Caki2 (cell line): ENCODE measurements around the gene CHID1. TPM values are rescaled to one million over a fixed set of nuclear protein-coding genes. Genes with fewer than 3 reads are reported as not detected.

Experiments used
- DNase-seq: peaks from one replicate; pipeline ENCODE4 v3.0.0-alpha.2; 2015; ENCODE audit warnings: low read depth
- in situ Hi-C: cut with HindIII; loops from 2 replicates; pipeline ENCODE4 v1.10.0; 2016; ENCODE audit warnings: low sequenced_read_pairs, low pct_unique_long_range_greater_than_20kb, mixed read lengths
- total RNA-seq: library from RNA; depleted of rRNA; stranded (reverse); fragments of >200 nt; shearing (Covaris generic); gene quantifications from 2 replicates; pipeline ENCODE4 v1.2.3, GENCODE V29; 2014; ENCODE audit warnings: low replicate concordance

CHID1 gene
- total RNA-seq, 1 experiment from 2014 or later, result 146 TPM

DNA sequence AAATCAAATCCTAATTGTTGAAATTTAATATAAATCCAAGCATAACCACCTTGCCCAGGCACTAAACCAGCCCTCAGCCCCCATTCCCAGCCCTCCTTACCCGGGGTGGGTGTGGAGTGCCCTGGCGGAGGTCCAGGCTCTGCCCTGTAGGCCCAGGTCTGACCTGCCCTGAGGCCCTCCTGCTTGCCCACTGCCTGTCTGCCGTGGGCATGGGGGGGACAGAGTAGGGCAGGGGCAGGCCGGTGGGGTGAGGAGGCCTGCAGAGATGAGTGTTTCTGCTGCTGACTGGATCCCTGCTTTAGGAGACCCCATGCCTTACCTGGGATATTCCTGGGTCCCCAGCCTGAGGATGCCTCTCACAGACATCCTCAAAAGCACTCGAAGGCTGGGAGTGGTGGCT, 3.6 kb upstream of the CHID1 start:
- in situ Hi-C loops, result no loop called here

DNA sequence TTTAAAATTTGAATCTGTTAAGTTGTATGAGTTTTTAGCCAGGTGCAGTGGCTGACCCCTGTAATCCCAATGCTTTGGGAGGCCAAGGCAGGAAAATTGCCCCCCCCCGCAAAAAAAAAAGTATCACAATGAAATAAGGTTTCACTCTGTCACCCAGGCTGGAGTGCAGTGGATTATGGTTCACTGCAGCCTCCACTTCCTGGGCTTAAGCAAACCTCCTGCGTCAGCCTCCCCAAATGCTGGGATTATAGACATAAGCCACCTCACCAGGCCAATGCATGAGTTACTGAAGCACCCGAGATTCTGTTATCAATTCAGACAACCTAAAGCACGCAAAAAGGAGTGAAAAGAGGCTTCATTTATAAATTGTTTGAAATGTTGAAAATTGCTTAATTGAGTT, 2.4 kb upstream of the CHID1 start:
- DNase-seq, result no peak
- in situ Hi-C loops, result no loop called here

More for the DNA sequence above, 3.6 kb upstream of the CHID1 start:
- DNase-seq, result no peak

DNA sequence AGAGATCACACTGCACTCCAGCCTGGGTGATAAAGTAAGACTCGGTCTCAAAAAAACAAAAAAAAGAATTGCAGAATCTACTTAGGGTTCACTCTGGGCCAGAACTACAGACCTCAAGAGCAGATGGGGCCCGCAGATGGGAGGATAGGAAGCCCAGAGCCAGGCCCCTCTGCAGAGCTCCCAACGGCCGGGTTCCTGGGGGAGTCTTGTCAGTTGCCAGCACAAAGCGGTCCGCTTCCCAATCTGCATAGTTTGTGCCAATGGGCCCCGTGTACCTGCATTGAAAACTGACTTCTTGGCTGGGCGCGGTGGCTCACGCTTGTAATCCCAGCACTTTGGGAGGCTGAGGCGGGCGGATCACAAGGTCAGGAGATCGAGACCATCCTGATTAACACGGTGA, 1.7 kb upstream of the CHID1 start:
- in situ Hi-C loops, result no loop called here
- no peak for DNase-seq

DNA sequence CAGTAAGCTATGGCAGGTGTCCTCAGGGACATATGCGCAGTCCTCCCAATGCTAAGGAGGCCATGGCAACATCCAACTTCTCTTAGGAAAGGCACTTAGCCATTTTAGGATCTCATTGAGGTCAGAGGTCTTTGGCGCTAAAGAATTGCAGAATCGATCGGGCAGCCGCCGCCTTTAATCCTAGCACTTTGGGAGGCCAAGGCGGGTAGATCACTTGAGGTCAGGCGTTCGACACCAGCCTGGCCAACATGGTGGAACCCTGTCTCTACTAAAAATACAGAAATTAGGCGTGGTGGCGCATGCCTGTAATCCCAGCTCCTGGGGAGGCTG, 1.2 kb upstream of the CHID1 start:
- in situ Hi-C loops, result no loop called here

DNA sequence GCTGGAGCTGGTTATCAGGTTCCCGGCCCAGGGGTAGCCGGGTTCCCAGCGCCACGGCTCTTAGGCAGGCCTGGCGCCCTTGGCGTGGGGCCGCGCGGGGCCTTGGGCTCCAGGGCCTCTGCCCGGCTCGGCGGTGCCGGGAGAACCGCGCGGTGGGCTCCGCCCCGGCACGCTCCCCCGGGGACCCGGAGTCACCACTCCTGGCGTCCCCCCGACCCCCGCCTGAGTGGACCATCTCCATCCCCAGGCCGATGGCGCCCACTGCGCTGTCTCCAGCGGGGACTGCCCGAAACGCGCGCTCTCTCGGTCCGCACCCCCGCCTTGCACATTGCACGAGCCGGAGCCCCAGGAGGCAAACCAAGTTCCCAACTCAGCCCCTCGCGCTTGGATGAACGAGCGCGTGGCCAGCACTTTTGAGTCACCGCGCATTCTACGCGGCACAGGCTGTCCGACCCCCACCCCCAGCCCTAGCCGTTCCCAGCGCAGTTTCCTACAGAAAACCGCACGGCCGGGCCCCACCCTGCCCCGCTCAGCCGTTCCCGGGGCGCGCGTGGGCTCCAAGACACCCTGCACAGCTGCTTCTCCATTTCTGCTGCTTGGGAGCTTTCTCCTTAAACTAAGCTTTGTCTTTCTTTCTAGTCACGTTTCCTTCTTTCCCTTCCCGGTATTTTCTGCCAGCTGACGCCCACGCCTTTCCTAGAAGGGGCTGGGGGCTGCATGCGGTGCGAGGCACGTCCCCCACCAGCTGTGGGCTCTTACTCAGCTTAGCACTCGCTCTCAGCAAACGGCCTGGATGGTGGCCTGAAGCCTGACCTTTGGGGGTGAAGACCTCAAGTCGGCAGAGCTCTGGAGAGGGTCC, 650 bp upstream of the CHID1 start:
- in situ Hi-C loops, result no loop called here
- DNase-seq, result peak; percentile 39

More for the DNA sequence above, 1.2 kb upstream of the CHID1 start:
- DNase-seq, result no peak

- in situ Hi-C loops, result no loop called here
- no peak for DNase-seq
Observed at GRCh38 chr11:910044-910588, 494 bp downstream of the CHID1 start.

DNA sequence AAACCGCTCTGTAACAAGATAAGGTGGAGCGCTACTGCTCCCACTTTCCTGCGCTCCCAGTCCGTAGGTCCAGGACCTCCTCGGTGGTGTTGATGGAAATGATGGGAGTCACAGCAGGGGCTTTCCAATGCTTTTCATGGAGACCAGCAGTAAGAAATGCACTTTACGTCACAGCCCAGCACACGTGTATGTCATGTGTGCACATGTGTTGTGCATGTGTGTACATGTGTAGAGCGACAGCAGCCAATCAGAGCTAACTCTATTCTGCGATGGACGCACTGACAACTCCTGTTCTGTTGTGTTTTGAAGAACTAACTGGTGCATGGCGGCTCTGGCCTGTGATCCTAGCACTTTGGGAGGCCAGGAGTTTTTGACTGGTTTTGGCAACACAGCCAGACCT, 1.2 kb downstream of the CHID1 start:
- no peak for DNase-seq
- in situ Hi-C loops, result no loop called here

GRCh38 chr11:908273-908672, 2.3 kb downstream of the CHID1 start:
- no peak for DNase-seq
- in situ Hi-C loops, result no loop called here

DNA sequence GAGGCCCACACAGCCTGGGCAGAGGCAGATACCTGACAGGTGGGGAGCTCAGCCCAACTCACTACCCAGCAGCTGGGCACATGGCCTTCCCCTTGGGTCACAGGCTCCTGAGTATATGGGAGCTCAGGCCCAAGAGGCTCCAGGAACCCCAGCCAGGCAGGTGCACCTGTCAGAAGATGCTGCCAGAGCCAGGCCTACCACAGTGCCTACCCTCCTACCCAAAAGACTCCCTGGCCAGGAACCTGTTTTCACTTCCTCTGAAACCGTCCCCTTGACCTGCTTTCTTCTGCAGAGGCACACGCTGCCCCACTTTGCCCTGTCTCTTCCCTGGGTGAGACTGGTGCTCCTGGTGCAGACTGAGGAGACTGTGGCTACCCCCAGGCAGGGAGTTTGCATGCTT, 2.9 kb downstream of the CHID1 start:
- DNase-seq, result no peak
- in situ Hi-C loops, result no loop called here

DNA sequence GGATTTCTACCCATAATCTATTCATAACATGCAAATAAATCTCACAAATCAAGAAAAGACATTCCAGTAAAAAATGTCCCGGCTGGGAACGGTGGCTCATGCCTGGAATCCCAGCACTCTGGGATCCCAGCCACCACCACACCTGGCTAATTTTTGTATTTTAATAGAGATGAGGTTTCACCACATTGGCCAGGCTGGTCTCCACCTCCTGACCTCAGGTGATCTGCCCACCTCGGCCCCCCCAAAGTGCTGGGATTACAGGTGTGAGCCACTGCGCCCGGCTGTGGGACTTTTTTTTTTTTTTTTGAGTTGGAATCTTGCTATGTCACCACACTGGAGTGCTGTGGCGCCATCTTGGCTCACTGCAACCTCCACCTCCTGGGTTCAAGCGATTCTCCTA, 4.7 kb downstream of the CHID1 start:
- in situ Hi-C loops, result no loop called here
- no peak for DNase-seq

- in situ Hi-C loops, result no loop called here
- DNase-seq, result no peak
Observed at GRCh38 chr11:904380-904779, 6.2 kb downstream of the CHID1 start.

DNA sequence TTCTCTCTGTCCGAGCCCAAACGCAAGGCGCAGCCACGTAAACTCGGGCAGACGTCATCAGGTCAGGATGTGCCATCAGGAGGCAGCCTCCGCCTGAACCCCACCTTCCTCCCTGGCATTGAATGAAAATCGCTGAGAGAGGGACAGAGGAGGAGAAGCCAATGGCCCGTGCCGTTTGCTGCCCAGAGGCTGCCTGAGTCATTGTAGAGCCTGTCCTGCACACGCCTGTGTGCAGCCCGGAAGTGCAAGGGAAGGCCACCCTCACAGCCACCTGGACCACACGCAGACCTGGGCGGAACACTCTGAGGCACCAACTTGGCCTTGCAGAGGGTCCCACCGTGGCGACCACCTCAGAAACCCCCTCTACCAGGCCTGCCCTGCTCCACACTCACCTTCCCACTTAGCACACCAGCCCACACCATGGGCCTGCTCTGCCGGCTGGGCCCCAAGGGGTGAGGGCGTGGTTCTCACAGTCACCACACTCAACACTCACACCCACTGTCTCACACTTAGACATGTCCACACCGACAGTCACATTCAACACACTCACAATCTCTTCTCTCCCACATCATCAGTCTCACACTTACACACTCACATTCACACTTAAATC, 9.1 kb downstream of the CHID1 start:
- peak; percentile 33 for DNase-seq
- in situ Hi-C loops, result no loop called here

DNA sequence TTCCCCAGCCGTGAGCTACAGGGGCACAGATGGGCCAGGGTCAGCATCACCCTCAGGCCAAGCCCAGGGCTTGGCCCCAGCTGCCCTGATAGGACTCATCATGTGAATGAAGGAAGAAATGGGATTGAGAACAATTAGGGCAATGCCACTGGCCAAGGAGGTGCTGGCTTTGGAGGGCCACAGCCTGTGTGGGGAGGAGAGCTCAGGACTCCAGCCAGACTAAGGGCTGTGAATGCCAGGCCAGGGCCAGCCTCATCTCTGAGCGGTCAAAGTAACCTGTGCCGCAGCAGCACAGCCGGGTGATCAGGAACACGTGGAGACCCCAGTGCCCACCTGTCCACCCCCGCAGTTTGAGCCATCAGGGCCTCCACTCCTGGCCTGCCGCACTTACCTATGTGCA, 10.1 kb downstream of the CHID1 start:
- in situ Hi-C loops, result no loop called here
- no peak for DNase-seq

DNA sequence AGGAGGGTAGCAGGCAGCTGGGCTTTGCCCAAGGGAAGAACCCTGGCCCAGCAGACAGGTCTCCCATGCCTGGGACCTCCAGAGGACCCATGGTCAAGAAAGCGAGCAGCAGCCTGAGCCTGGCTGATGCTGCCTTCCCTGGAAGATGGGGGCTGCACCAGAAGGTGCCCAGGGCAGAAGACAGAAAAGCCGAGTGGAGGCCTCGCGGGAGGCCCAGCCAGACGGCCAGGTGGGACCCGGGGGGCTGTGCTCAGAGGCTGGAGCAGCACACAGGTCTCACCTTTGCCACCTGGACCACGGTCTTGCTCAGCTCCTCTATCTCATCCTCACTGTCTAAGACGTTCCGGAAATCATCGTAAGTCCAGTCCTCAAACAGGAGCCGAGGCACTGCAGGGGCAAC, 10.9 kb downstream of the CHID1 start:
- in situ Hi-C loops, result no loop called here
- no peak for DNase-seq

DNA sequence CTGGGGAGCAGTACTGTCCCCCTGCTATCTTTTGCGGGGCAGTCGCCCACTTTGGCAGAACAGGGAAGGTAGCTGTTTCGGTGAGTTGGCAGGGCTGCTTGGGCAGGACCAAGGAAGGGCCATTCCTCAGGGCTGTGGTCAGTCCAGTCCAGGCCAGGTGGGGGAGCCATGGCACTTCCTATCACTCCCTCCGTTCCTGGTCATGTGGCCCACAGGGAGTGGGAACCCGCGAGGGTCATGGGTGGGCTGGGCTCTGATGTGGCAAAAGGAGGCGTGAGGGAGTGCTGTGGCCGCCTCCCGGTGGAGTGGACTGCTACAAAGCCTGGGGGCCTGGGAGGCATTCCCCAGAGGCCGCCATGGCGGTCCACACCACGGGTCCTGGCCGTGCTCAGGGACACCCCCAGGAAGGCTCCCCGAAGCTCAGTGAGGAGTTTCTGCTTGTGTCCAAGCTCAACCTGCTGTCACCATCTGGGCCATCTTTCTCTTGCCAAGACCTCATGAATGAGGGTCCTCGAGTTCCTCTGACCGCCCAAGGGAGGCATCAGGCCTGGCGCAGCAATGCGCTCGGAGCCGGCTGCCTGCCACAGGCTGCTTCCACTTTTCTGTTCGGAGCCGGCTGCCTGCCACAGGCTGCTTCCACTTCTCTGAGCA, 11.9 kb downstream of the CHID1 start:
- in situ Hi-C loops, result no loop called here
- DNase-seq, result no peak

- in situ Hi-C loops, result no loop called here
- DNase-seq, result peak; percentile 35
Observed at GRCh38 chr11:898143-898511, 12.5 kb downstream of the CHID1 start.

- DNase-seq, result no peak
- in situ Hi-C loops, result no loop called here
Observed at GRCh38 chr11:897253-898142, 13.1 kb downstream of the CHID1 start.

GRCh38 chr11:895331-896110, 15.1 kb downstream of the CHID1 start:
- in situ Hi-C loops, result no loop called here
- no peak for DNase-seq
